NCI-H2227 treated with DMSO at 0.1 percent for 48 hours (cell line): ENCODE data around the gene SLC26A11.
"Not testable (repeated sequence)": the region's sequence is repeated elsewhere in the genome, so short reads cannot be mapped to it uniquely, and the experiment has no call there.

Experiments
- DNase-seq: peaks from one replicate; lab custom pipeline; 2025; lab: John Stamatoyannopoulos, UW

Gene SLC26A11

GRCh38 chr17:80196652-80197051, 23.6 kb upstream of the SLC26A11 start:
- no peak for DNase-seq

DNA sequence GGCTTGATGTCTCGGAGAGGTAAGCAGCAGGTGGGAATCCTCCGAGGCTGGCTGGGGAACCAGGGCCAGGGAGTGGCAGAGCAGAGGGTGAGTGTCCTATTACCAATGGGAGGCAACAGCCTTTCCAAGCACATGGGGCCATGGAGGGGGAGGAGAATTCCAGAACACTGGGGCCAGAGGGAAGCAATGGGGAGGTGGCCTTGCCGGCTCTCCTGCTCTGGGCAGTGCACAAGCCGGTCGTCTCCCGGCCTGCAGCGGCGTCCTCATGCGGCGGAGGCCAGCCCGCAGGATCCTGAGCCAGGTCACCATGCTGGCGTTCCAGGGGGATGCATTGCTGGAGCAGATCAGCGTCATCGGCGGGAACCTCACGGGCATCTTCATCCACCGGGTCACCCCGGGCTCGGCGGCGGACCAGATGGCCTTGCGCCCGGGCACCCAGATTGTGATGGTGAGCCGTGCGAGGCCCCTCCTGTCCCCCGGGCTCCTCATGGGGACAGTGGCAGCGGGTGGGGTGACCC, 22.0 kb upstream of the SLC26A11 start:
- DNase-seq, result no peak

DNA sequence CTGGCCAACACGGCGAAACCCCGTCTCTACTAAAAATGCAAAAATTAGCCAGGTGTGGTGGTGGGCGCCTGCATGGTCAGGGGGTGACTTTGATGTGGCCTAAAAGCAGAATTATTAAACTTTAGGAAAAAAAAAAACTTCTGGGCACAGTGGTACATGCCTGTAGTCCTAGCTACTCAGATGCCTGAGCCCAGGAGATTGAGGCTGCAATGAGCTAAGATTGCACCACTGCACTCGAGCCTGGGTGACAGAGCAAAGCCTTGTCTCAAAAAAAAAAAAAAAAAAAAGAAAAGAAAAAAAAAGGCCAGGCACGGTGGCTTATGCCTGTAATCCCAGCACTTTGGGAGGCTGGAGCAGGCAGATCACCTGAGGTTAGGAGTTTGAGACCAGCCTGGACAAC, 20.9 kb upstream of the SLC26A11 start:
- not testable (repeated sequence) for DNase-seq

GRCh38 chr17:80201446-80201845, 18.8 kb upstream of the SLC26A11 start:
- DNase-seq, result no peak

- DNase-seq, result no peak
These were observed 18.0 kb upstream of the SLC26A11 start for GRCh38 chr17:80202197-80202596.

- no peak for DNase-seq
These were observed 16.7 kb upstream of the SLC26A11 start for GRCh38 chr17:80203471-80203963.

DNA sequence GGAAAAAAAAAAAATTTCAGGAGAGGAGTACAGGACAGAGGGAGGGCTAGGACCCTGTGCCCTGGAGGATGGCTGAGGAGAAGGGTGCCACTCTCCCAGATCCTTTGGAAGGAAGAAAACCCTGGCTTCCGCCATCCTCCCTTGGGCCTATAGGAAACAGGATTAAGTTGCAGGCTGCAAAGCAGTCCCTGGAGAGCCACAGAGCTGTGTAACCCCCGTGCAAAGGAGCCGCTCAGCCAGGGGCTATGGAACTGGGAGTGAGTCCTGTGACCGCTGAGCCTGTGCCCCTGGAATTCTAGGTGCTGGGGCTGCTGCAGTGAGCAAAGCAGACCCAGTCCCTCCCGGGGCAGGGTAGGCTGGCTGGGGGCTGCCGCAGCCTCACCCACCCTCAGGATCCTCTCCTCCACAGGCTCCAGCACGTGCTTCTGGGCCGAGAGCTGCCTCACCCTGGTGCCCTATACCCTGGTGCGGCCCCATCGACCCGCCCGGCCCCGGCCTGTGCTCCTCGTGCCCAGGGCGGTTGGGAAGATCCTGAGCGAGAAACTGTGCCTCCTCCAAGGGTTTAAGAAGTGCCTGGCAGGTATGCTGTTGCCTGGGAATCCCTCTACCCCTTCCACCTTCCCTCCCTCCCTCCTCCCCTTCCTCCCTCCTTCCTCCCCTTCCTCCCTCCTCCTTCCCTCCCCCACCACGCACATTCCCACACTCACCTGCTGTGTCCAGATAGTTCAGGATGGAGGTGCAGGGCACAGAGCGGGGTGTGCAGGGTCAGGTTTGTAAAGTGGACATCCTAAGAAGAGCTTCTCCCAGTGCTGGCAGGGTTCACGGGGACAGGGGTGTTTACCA, 15.4 kb upstream of the SLC26A11 start:
- DNase-seq, result no peak

- no peak for DNase-seq
These were observed 14.4 kb upstream of the SLC26A11 start for GRCh38 chr17:80205811-80206210.

DNA sequence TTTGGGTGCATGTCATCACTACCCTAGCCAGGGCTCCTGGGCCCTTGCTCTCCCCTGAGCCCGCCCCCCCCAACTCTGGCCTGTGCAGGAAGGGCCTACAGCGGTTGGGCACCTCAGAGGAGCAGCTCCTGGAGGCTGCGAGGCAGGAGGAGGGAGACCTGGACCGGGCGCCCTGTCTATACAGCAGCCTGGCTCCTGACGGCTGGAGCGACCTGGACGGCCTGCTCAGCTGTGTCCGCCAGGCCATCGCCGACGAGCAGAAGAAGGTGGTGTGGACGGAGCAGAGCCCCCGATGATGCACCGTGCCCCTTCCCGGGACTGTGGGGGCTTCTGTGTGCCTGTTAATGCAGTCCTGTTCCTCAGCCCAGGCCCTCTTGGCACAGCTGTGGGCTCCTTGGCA, 12.2 kb upstream of the SLC26A11 start:
- no peak for DNase-seq

GRCh38 chr17:80209765-80210164, 10.5 kb upstream of the SLC26A11 start:
- no peak for DNase-seq

GRCh38 chr17:80210348-80211108, 9.7 kb upstream of the SLC26A11 start:
- DNase-seq, result no peak

DNA sequence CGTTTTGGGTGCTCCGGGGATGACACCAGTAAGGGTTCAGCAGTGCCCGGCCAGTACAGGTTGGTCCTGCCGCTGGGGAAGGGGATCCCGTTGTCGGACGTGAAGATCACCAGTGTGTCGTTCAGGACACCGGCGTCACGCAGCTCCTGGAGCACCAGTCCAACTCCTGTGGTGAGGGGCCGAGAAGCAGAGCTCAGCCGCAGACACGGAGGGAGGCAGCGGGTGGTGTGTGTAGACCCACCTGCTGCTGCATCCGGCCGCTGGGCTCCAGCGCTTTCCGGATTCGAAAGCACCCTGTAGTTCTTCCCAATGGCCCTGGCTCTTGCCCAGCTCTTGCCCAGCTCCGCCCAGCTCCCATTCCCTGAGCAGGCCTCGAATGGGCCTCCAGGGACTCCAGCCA, 8.1 kb upstream of the SLC26A11 start:
- no peak for DNase-seq

DNA sequence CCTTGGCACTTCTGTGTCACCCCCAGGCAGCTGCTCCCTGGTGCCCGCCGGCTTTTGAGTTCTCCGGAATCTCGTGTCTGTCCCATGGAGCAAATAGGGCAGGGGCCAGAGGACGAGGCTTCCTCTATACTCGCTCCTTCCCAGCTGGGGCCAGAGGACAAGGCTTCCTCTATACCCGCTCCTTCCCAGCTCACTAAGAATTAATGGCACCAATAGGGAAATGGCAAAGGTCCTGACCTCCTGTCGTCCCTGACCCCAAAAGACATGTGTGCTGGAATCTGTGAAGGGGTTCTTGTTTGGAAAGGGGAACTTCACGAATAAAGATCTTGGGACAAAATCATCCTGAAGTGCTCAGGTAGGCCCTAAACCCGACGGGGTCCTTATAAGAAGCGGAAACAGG, 7.7 kb upstream of the SLC26A11 start:
- no peak for DNase-seq

DNA sequence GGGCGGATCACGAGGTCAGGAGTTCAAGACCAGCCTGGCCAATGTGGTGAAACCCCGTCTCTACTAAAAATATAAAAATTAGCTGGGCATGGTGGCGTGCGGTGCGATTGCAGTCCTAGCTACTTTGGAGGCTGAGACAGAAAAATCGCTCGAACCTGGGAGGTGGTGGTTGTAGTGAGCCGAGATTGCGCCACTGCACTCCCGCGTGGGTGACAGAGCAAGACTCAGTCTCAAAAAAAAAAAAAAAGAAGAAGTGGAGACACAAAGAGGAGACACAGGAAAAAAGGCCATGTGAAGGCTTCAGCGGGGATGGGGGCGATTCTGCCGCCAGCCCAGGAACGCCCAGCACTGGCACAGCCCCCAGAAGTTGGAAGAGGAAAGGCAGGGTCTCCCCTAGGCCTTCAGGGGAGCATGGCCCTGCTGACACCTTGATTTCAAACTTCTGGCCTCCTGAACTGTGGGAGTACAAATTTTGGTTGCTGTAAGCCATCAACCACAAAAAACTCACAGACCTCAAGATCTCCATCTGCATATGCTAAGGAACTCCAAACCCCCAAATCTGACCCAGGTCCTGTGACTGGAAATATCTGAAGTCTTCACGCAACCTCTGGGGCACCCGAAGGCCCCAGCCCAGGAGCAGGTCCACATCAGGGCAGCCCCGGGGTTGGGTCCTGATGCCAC, 7.1 kb upstream of the SLC26A11 start:
- DNase-seq, result no peak

GRCh38 chr17:80213643-80213975, 6.6 kb upstream of the SLC26A11 start:
- no peak for DNase-seq

DNA sequence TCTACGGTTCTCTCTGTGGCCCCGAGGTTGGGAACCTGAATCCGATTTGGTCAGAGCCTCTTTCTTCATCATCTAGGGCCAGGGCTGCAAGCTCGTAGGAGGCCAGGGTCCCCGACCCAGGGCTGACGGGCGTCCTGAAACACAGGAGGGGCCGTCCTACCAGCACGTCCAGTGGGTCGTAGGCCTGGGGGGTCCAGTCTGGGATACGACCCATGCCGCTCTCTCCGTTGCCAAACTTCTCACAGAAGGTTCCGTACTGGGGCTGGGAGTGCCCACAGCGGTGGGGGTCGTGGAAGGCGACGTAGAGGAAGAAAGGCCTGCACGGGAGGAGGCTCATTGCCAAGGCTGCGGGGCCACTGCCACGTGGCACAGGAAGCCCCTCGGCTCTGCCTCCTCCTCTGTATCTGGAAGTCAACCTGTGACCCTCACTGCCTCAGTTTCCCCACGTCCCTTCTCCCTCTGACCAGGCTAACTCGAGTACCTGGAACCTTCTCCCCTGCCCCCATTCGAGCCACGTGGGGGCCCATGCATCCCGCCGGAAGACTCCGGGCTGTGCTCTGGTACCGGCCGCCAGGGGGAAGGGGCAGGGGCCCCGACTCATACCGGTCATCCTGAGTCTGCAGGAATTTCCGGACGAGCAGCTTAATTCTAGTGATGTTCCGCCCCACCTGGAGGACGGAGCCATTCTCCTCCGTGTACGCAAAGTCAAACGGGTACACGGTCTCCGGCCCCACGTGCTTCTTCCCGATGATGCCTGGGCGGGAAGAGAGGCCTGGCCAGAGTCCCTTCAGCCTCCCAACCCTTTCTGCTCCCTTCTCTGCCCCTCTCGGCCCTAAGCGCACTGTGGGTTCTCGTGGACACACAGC, 6.0 kb upstream of the SLC26A11 start:
- DNase-seq, result no peak

GRCh38 chr17:80214878-80215210, 5.4 kb upstream of the SLC26A11 start:
- no peak for DNase-seq

GRCh38 chr17:80216473-80217456, 3.5 kb upstream of the SLC26A11 start:
- no peak for DNase-seq

DNA sequence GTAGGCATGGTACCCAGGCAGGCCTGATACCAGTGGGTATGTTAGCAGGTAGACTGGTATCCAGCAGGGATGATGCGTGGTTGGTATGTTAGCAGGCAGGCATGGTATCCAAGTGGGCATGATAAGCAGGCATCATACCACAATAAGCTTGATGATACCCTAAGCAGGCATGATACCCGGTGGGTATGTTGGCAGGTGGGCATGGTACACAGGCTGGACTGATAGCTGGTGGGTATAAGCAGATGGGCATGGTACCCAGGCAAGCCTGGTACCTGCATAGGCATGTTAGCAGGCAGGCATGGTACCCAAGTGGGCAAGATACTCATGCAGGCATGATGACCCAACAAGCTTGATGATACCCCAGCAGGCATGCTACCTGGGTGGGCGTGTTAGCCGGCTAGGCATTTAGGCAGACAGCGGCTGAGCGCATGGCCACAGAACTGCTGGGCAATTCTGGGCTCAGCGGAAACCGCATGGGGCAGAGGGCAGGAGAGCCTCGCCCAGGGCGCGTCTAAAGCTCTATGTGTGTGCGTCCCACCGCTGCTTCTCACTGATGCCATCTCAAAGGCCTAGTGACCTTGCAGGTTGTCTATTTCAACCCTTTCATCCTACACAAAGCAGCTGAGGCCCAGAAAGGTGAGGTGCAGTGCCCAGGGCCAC, 2.4 kb upstream of the SLC26A11 start:
- DNase-seq, result no peak

- DNase-seq, result no peak
These were observed 1.8 kb upstream of the SLC26A11 start for GRCh38 chr17:80218391-80218790.
